HepG2 (cell line): ENCODE measurements around the gene ADGRG1. TPM values are rescaled to one million over a fixed set of nuclear protein-coding genes. Genes with fewer than 3 reads are reported as not detected.

Experiments
- CCAR2 ChIP-seq: fragments of 200-400 bp; formaldehyde crosslinking; optimal IDR thresholded peaks from 2 replicates; pipeline ENCODE3; 2018; ENCODE audit warnings: low read depth, mild to moderate bottlenecking, low read length, moderate library complexity
- ETV5 ChIP-seq: IDR thresholded peaks from 2 replicates; pipeline ENCODE4 v1.6.1; 2018; ENCODE audit warnings: missing biosample characterization, missing genetic modification reagents, inconsistent platforms, borderline replicate concordance
- GLI4 ChIP-seq: sonication (generic); formaldehyde crosslinking; IDR thresholded peaks from 2 replicates; pipeline ENCODE4 v1.5.1; 2020; ENCODE audit warnings: missing genetic modification reagents, mild to moderate bottlenecking, moderate library complexity, borderline replicate concordance
- GPBP1L1 ChIP-seq: sonication (generic); formaldehyde crosslinking; IDR thresholded peaks from 2 replicates; pipeline ENCODE4 v1.5.0; 2020; ENCODE audit warnings: mild to moderate bottlenecking, missing genetic modification reagents
- HNRNPLL ChIP-seq: fragments of 200-400 bp; formaldehyde crosslinking; IDR thresholded peaks from 2 replicates; pipeline ENCODE4 v1.6.1; 2017; ENCODE audit warnings: mild to moderate bottlenecking, low read depth, low read length; ENCODE audit not compliant: poor library complexity, severe bottlenecking
- IKZF4 ChIP-seq: sonication (generic); formaldehyde crosslinking; IDR thresholded peaks from 2 replicates; pipeline ENCODE4 v1.5.1; 2020; ENCODE audit warnings: borderline replicate concordance, mild to moderate bottlenecking, low read depth, missing genetic modification reagents; ENCODE audit errors: not compliant biosample characterization
- PAXIP1 ChIP-seq: sonication (generic); formaldehyde crosslinking; conservative IDR thresholded peaks from 2 replicates; pipeline ENCODE4 v1.4.0; 2020; ENCODE audit warnings: mild to moderate bottlenecking, missing genetic modification reagents, moderate library complexity
- SMAD9 ChIP-seq: sonication (generic); formaldehyde crosslinking; IDR thresholded peaks from 2 replicates; pipeline ENCODE4 v1.5.1; 2020; ENCODE audit warnings: mild to moderate bottlenecking, missing genetic modification reagents
- SP1 ChIP-seq, 2 experiments: fragments of 450-650 bp in 1 of 2; sonication (generic) in 1 of 2; formaldehyde crosslinking in 1 of 2; IDR thresholded peaks; 2 replicates each; pipeline versions ENCODE4 v1.4.0 to v1.6.1; 2016 to 2020; ENCODE audit warnings: missing genetic modification reagents in 1 of 2
- SRSF1 ChIP-seq: fragments of 200-400 bp; formaldehyde crosslinking; optimal IDR thresholded peaks from 2 replicates; pipeline ENCODE3; 2017; ENCODE audit warnings: mild to moderate bottlenecking, low read depth, low read length, moderate library complexity
- ZNF326 ChIP-seq: sonication (generic); formaldehyde crosslinking; IDR thresholded peaks from 2 replicates; pipeline ENCODE4 v1.4.0; 2020; ENCODE audit warnings: missing genetic modification reagents, borderline replicate concordance
- ZNF33B ChIP-seq: sonication (generic); formaldehyde crosslinking; IDR thresholded peaks from 2 replicates; pipeline ENCODE4 v1.5.1; 2020; ENCODE audit warnings: mild to moderate bottlenecking, missing genetic modification reagents
- ZNF563 ChIP-seq: sonication (generic); formaldehyde crosslinking; IDR thresholded peaks from 2 replicates; pipeline ENCODE4 v1.8.0; 2022; ENCODE audit warnings: mild to moderate bottlenecking, moderate library complexity, missing genetic modification reagents
- ZNF580 ChIP-seq: IDR thresholded peaks from 2 replicates; pipeline ENCODE4 v1.6.1; 2016; ENCODE audit warnings: low read depth, borderline replicate concordance
- ZNF644 ChIP-seq: IDR thresholded peaks from 2 replicates; pipeline ENCODE4 v1.6.1; 2016; ENCODE audit warnings: low read depth
- polyA plus RNA-seq, 8 experiments: library from polyadenylated mRNA; depleted of rRNA in 3 of 8; stranded (reverse) in 7 of 8; unstranded in 1 of 8; fragments of >200 nt; fragmentation: Illumina TruSeq in 4 of 8; extraction: Trizol in 4 of 8; gene quantifications; 2 replicates each; pipeline versions ENCODE4 v1.2.1 to v1.2.3, GENCODE V29; 2011 to 2016; ENCODE audit warnings: low read depth in 4 of 8, missing spikeins in 1 of 8, mixed read lengths in 1 of 8; ENCODE audit not compliant: insufficient read depth in 1 of 8
- total RNA-seq, 5 experiments: library from RNA; depleted of rRNA; stranded (reverse); fragments of >200 nt; fragmentation: Illumina TruSeq; extraction: Trizol; gene quantifications; 2 replicates each; pipeline ENCODE4 v1.2.3, GENCODE V29; 2016; ENCODE audit warnings: low read depth in 1 of 5
- TF ChIP-seq, protein P1 (sequence below): sonication (generic); IDR thresholded peaks from 2 replicates; pipeline ENCODE4 v1.6.1; 2016; ENCODE audit warnings: low read depth, borderline replicate concordance
- TF ChIP-seq, protein P2 (sequence below): sonication (generic); formaldehyde crosslinking; IDR thresholded peaks from 2 replicates; pipeline ENCODE4 v1.8.0; 2022; ENCODE audit warnings: missing genetic modification reagents, mild to moderate bottlenecking, borderline replicate concordance
- TF ChIP-seq, protein P3 (sequence below): IDR thresholded peaks from 2 replicates; pipeline ENCODE4 v1.6.1; 2016; ENCODE audit warnings: missing compliant biosample characterization, missing genetic modification reagents, borderline replicate concordance

ADGRG1 gene
- total and polyA plus RNA-seq, 2 of the 13 experiments (the other 11 are each of a cell fraction or from before 2014, with no cell fraction given): 2.7 to 5.9 TPM

GRCh38 chr16:57688987-57689761 lies 60.7 kb downstream of the ADGRG1 start (continued):
- TF ChIP-seq IKZF4: no peak
- TF ChIP-seq, protein P1, sequence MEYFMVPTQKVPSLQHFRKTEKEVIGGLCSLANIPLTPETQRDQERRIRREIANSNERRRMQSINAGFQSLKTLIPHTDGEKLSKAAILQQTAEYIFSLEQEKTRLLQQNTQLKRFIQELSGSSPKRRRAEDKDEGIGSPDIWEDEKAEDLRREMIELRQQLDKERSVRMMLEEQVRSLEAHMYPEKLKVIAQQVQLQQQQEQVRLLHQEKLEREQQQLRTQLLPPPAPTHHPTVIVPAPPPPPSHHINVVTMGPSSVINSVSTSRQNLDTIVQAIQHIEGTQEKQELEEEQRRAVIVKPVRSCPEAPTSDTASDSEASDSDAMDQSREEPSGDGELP: no peak
- TF ChIP-seq SP1 (IDR thresholded peaks at IDR 0.05): no peak
- TF ChIP-seq SP1 (CRISPR knock-in tag; IDR thresholded peaks at IDR 0.05): no peak
- TF ChIP-seq ZNF580 (CRISPR knock-in tag): no peak
- TF ChIP-seq GPBP1L1 (CRISPR knock-in tag): no peak
- TF ChIP-seq, protein P2, sequence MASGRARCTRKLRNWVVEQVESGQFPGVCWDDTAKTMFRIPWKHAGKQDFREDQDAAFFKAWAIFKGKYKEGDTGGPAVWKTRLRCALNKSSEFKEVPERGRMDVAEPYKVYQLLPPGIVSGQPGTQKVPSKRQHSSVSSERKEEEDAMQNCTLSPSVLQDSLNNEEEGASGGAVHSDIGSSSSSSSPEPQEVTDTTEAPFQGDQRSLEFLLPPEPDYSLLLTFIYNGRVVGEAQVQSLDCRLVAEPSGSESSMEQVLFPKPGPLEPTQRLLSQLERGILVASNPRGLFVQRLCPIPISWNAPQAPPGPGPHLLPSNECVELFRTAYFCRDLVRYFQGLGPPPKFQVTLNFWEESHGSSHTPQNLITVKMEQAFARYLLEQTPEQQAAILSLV (CRISPR knock-in tag): no peak
- TF ChIP-seq HNRNPLL: no peak
- no peak for TF ChIP-seq ZNF644 (CRISPR knock-in tag)
- TF ChIP-seq GLI4 (CRISPR knock-in tag): no peak
- TF ChIP-seq, protein P3, sequence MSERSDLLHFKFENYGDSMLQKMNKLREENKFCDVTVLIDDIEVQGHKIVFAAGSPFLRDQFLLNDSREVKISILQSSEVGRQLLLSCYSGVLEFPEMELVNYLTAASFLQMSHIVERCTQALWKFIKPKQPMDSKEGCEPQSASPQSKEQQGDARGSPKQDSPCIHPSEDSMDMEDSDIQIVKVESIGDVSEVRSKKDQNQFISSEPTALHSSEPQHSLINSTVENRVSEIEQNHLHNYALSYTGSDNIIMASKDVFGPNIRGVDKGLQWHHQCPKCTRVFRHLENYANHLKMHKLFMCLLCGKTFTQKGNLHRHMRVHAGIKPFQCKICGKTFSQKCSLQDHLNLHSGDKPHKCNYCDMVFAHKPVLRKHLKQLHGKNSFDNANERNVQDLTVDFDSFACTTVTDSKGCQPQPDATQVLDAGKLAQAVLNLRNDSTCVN (CRISPR knock-in tag): no peak
- no peak for TF ChIP-seq SMAD9 (CRISPR knock-in tag)
- no peak for TF ChIP-seq ETV5 (CRISPR knock-in tag)
- TF ChIP-seq CCAR2: no peak
- no peak; the same call in 1 of the 2 replicates for TF ChIP-seq PAXIP1 (CRISPR knock-in tag)
- TF ChIP-seq ZNF326: no peak
- no peak; the same call in 1 of the 2 replicates for TF ChIP-seq ZNF563
- no peak for TF ChIP-seq SRSF1
- no peak for TF ChIP-seq ZNF33B (CRISPR knock-in tag)
- TF ChIP-seq, all 625 proteins: peak for 50
